ENCODE results near the gene TTC33. TPM values are rescaled to one million over a fixed set of nuclear protein-coding genes. Genes with fewer than 3 reads are reported as not detected.

TTC33 gene
- total and polyA plus RNA-seq, 2 of the 4 experiments (the other 2 are of a cell fraction) = 3.1 to 8.1 TPM

GRCh38 chr5:40630126-40630525, 125.6 kb downstream of the TTC33 start:
- no peak overlapping the region for H3K56ac ChIP-seq (ENCODE audit: extremely low read depth, insufficient read depth, low read length)
- H3K4ac ChIP-seq (ENCODE audit: low read depth, low read length) = no peak overlapping the region
- ATAC-seq (ENCODE audit: low read depth) (no peak), DNase-seq (no peak)
- no peaks in the 10 kb centered on the region for H4K20me1 ChIP-seq (ENCODE audit: insufficient read depth, low read length)
- BruUV-seq (replicated peaks) = no TSS peak
- H2BK20ac ChIP-seq (ENCODE audit: low read depth, low read length) = no peak overlapping the region
- no peak overlapping the region for H3K9ac ChIP-seq (ENCODE audit: low read depth, low read length)
- no peaks in the 10 kb centered on the region for H3K9me1 ChIP-seq (ENCODE audit: insufficient read depth, low read length)
- dilution Hi-C loops (cut with HindIII; ENCODE audit: low sequenced_read_pairs, unreplicated experiment) (no loop called here), in situ Hi-C loops (cut with MboI; ENCODE audit: low sequenced_read_pairs) (no loop called here), intact Hi-C loops (cut with micrococcal nuclease) (no loop called here)
- 0 out of 2 replicates have a peak, but pooled peaks cover 3% of the 10 kb centered on the region for H3K4me1 ChIP-seq (ENCODE audit: control insufficient read depth, insufficient read depth, low read length)
- H3K9me3 ChIP-seq (ENCODE audit: control insufficient read depth, insufficient read depth, low read length) = no peaks in the 10 kb centered on the region
- H3K14ac ChIP-seq (replicated peaks; ENCODE audit: low read depth, low read length) = no peak overlapping the region
- no peak overlapping the region for H3K4me3 ChIP-seq (ENCODE audit: insufficient read depth, low read depth, low read length)
- no peak overlapping the region for H2AK5ac ChIP-seq (ENCODE audit: low read depth, low read length)
- ChIA-PET CTCF (no interaction called here), POLR2A (ENCODE audit: unreplicated experiment) (no interaction called here)
- H4K5ac ChIP-seq (ENCODE audit: low read depth, low read length) = no peak overlapping the region
- H3K27me3 ChIP-seq (ENCODE audit: control insufficient read depth, insufficient read depth, low read length) = no peaks in the 10 kb centered on the region
- no peak overlapping the region for H3K23ac ChIP-seq (ENCODE audit: low read depth, low read length)
- no peaks in the 10 kb centered on the region for H3K79me1 ChIP-seq (ENCODE audit: low read depth in 1 of 2, low read length in 2 of 2)
- no peak overlapping the region for H2BK15ac ChIP-seq (ENCODE audit: low read depth, low read length)
- no peak overlapping the region for H3K4me2 ChIP-seq (ENCODE audit: low read depth, low read length)
- H3K18ac ChIP-seq (ENCODE audit: low read depth, low read length) = no peak overlapping the region
- no peak overlapping the region for H4K91ac ChIP-seq (ENCODE audit: insufficient read depth, low read depth, low read length)
- H2AFZ ChIP-seq (replicated peaks; ENCODE audit: low read length, poor library complexity) = no peak overlapping the region
- no peak overlapping the region for H2BK5ac ChIP-seq (ENCODE audit: low read depth, low read length, poor library complexity, severe bottlenecking)
- no peak overlapping the region for H3K27ac ChIP-seq (ENCODE audit: insufficient read depth, low read length)
- no peak overlapping the region for H2BK120ac ChIP-seq (ENCODE audit: low read depth, low read length)
- H4K8ac ChIP-seq (ENCODE audit: low read depth in 2 of 2, low read length in 2 of 2) = no peak overlapping the region
- H3K36me3 ChIP-seq (ENCODE audit: control insufficient read depth, insufficient read depth, low read length) = no peaks in the 10 kb centered on the region
- H2AK9ac ChIP-seq (replicated peaks; ENCODE audit: low read depth, low read length, poor library complexity) = no peak overlapping the region
- TF ChIP-seq, protein P1, sequence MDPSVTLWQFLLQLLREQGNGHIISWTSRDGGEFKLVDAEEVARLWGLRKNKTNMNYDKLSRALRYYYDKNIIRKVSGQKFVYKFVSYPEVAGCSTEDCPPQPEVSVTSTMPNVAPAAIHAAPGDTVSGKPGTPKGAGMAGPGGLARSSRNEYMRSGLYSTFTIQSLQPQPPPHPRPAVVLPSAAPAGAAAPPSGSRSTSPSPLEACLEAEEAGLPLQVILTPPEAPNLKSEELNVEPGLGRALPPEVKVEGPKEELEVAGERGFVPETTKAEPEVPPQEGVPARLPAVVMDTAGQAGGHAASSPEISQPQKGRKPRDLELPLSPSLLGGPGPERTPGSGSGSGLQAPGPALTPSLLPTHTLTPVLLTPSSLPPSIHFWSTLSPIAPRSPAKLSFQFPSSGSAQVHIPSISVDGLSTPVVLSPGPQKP (IDR thresholded peaks at IDR 0.05; ENCODE audit: borderline replicate concordance, low read depth, low read length) = no peak
- TF ChIP-seq MAFK (IDR thresholded peaks at IDR 0.05; ENCODE audit: low read depth, low read length) (no peak), CHD1 (IDR thresholded peaks at IDR 0.05; ENCODE audit: low read depth, low read length) (no peak), POLR2A (IDR thresholded peaks at IDR 0.05; ENCODE audit: low read depth, low read length) (no peak), SMC3 (IDR thresholded peaks at IDR 0.05; ENCODE audit: low read depth, low read length) (no peak), CEBPB (IDR thresholded peaks at IDR 0.05; ENCODE audit: low read depth, low read length) (no peak), RCOR1 (IDR thresholded peaks at IDR 0.05; ENCODE audit: insufficient replicate concordance, low read length) (no peak), MXI1 (IDR thresholded peaks at IDR 0.05; ENCODE audit: borderline replicate concordance, low read depth, low read length) (no peak)

All from IMR-90 (cell line).